ENCODE data around the gene ARID2.

GRCh38 chr12:45687081-45688015 lies 42.2 kb upstream of the ARID2 start:
- TF ChIP-seq POLR2A (IDR thresholded peaks at IDR 0.05; ENCODE audit: low read length) (no peak), GATA1 (IDR thresholded peaks at IDR 0.05; ENCODE audit: low read depth, low read length) (no peak)
